HEK293 (cell line): Measurements from ENCODE around the gene KLC1.
A peak's percentile ranks its signal among the peaks of the same experiment; 100 is the strongest.

ENCODE experiments used
- CTCF ChIA-PET: fragments of 350-600 bp; formaldehyde crosslinking; extraction: SDS; loops from one replicate; lab custom pipeline; 2021; ENCODE audit warnings: antibody characterized with exemption; lab: Yijun Ruan, JAX
- POLR2A ChIA-PET: fragments of 300-600 bp; formaldehyde crosslinking; extraction: SDS; loops from one replicate; lab custom pipeline; 2020; ENCODE audit warnings: antibody characterized with exemption, inconsistent platforms; lab: Yijun Ruan, JAX
- H3K27ac ChIP-seq: fragments of 200-500 bp; sonication (Bioruptor generic); 2 replicates; pipeline ENCODE4 v1.5.1; 2014; ENCODE audit warnings: low read depth, low read length, control low read depth, inconsistent platforms; ENCODE audit errors: extremely low read depth
- H3K36me3 ChIP-seq, 2 experiments: fragments of 200-500 bp in 1 of 2; sonication (Bioruptor generic) in 1 of 2; 1 replicate in 1 of 2; 2 replicates in 1 of 2; pipeline ENCODE4 v1.5.1; 2014 to 2017; ENCODE audit warnings: inconsistent platforms in 2 of 2, low read length in 2 of 2; ENCODE audit not compliant: control insufficient read depth in 2 of 2, insufficient read depth in 1 of 2
- H3K4me1 ChIP-seq: fragments of 200-500 bp; sonication (Bioruptor generic); 2 replicates; pipeline ENCODE4 v1.5.1; 2014; ENCODE audit warnings: mild to moderate bottlenecking, low read length, inconsistent platforms; ENCODE audit not compliant: control insufficient read depth, insufficient read depth
- H3K4me3 ChIP-seq: 2 replicates; pipeline ENCODE4 v1.5.1; 2011; ENCODE audit warnings: low read depth, mild to moderate bottlenecking, control low read depth, low read length, moderate library complexity
- H3K9me3 ChIP-seq: fragments of 200-500 bp; sonication (Bioruptor generic); 2 replicates; pipeline ENCODE4 v1.5.1; 2014; ENCODE audit warnings: low read depth, low read length, inconsistent platforms; ENCODE audit not compliant: control insufficient read depth, insufficient read depth
- ELK4 ChIP-seq: IDR thresholded peaks from 2 replicates; pipeline ENCODE4 v1.6.1; 2011; ENCODE audit warnings: mild to moderate bottlenecking, low read depth, low read length, borderline replicate concordance
- MZF1 ChIP-seq: fragments of 450-650 bp; formaldehyde crosslinking; IDR thresholded peaks from 2 replicates; pipeline ENCODE4 v1.5.1; 2017; ENCODE audit warnings: missing biosample characterization, missing genetic modification characterization, borderline replicate concordance
- PATZ1 ChIP-seq: fragments of 450-650 bp; formaldehyde crosslinking; IDR thresholded peaks from 2 replicates; pipeline ENCODE4 v1.5.1; 2016; ENCODE audit warnings: missing biosample characterization, missing genetic modification characterization
- ZBTB10 ChIP-seq: fragments of 450-650 bp; formaldehyde crosslinking; IDR thresholded peaks from 2 replicates; pipeline ENCODE4 v1.5.1; 2016; ENCODE audit warnings: missing biosample characterization, missing genetic modification characterization
- ZBTB7A ChIP-seq: fragments of 450-650 bp; formaldehyde crosslinking; IDR thresholded peaks from 2 replicates; pipeline ENCODE4 v1.5.1; 2016; ENCODE audit warnings: low read depth, missing biosample characterization, missing genetic modification characterization
- ZNF10 ChIP-seq: fragments of 450-650 bp; formaldehyde crosslinking; IDR thresholded peaks from 2 replicates; pipeline ENCODE4 v1.5.1; 2017; ENCODE audit warnings: missing biosample characterization, missing genetic modification characterization
- ZNF132 ChIP-seq: fragments of 450-650 bp; formaldehyde crosslinking; IDR thresholded peaks from 2 replicates; pipeline ENCODE4 v1.5.1; 2017; ENCODE audit warnings: missing biosample characterization, missing genetic modification characterization, borderline replicate concordance
- ZNF138 ChIP-seq: fragments of 450-650 bp; formaldehyde crosslinking; IDR thresholded peaks from 2 replicates; pipeline ENCODE4 v1.5.1; 2016; ENCODE audit warnings: missing biosample characterization, missing genetic modification characterization, borderline replicate concordance
- ZNF18 ChIP-seq: fragments of 450-650 bp; formaldehyde crosslinking; IDR thresholded peaks from 2 replicates; pipeline ENCODE4 v1.5.1; 2016; ENCODE audit warnings: missing biosample characterization, missing genetic modification characterization
- ZNF214 ChIP-seq: fragments of 450-650 bp; formaldehyde crosslinking; IDR thresholded peaks from 2 replicates; pipeline ENCODE4 v1.5.1; 2017; ENCODE audit warnings: missing biosample characterization, mild to moderate bottlenecking, missing genetic modification characterization, borderline replicate concordance
- ZNF221 ChIP-seq: fragments of 450-650 bp; formaldehyde crosslinking; IDR thresholded peaks from 2 replicates; pipeline ENCODE4 v1.5.1; 2017; ENCODE audit warnings: missing biosample characterization, missing genetic modification characterization, borderline replicate concordance
- ZNF423 ChIP-seq: fragments of 450-650 bp; formaldehyde crosslinking; IDR thresholded peaks from 2 replicates; pipeline ENCODE4 v1.5.1; 2016; ENCODE audit warnings: missing biosample characterization, missing genetic modification characterization
- ZNF433 ChIP-seq: fragments of 450-650 bp; formaldehyde crosslinking; IDR thresholded peaks from 2 replicates; pipeline ENCODE4 v1.5.1; 2016; ENCODE audit warnings: missing biosample characterization, missing genetic modification characterization, low read depth
- ZNF518A ChIP-seq: fragments of 450-650 bp; formaldehyde crosslinking; conservative IDR thresholded peaks from 2 replicates; pipeline ENCODE4 v1.5.1; 2016; ENCODE audit warnings: low read depth, missing biosample characterization, missing genetic modification characterization
- ZNF600 ChIP-seq: fragments of 450-650 bp; formaldehyde crosslinking; IDR thresholded peaks from 2 replicates; pipeline ENCODE4 v1.5.1; 2016; ENCODE audit warnings: missing biosample characterization, missing genetic modification characterization
- ZNF658 ChIP-seq: fragments of 450-650 bp; formaldehyde crosslinking; IDR thresholded peaks from 2 replicates; pipeline ENCODE4; 2016; ENCODE audit warnings: missing biosample characterization, missing genetic modification characterization
- ZNF660 ChIP-seq: fragments of 450-650 bp; IDR thresholded peaks from 2 replicates; pipeline ENCODE4 v1.5.1; 2018; ENCODE audit warnings: missing biosample characterization, mild to moderate bottlenecking, missing genetic modification characterization
- ZNF670 ChIP-seq: fragments of 450-650 bp; formaldehyde crosslinking; IDR thresholded peaks from 2 replicates; pipeline ENCODE4 v1.5.1; 2016; ENCODE audit warnings: missing biosample characterization, missing genetic modification characterization, low read depth
- ZNF701 ChIP-seq: fragments of 450-650 bp; formaldehyde crosslinking; IDR thresholded peaks from 2 replicates; pipeline ENCODE4 v1.5.1; 2016; ENCODE audit warnings: missing biosample characterization, missing genetic modification characterization

KLC1 gene

GRCh38 chr14:103703433-103704385 lies 74.7 kb downstream of the KLC1 start:
- Histone ChIP-seq H3K36me3 (peaks cover 7 to 95% of the 10 kb centered on the region in 2 experiments), H3K4me3 (no peak overlapping the region), H3K27ac (no peak overlapping the region), H3K9me3 (no peaks in the 10 kb centered on the region), H3K4me1 (no peaks in the 10 kb centered on the region)
- ChIA-PET CTCF (interaction anchor here (0.6 kb wide), 1 partner anchor 8 kb away, joined by 4 read pairs; no protein-coding TSS in a partner anchor), POLR2A (interaction anchor here (6.4 kb wide), 1 partner anchor 11 kb away, joined by 31 read pairs; the partner anchor contains the start of genes XRCC3 and ZFYVE21)
- TF ChIP-seq ZNF518A (tag by site-specific recombination) (no peak), ZBTB7A (no peak), ZNF600 (tag by site-specific recombination) (peak; percentile 78)

- Histone ChIP-seq H3K4me3 (no peak overlapping the region), H3K27ac (0 out of 2 replicates have a peak overlapping the region, but pooled peaks have one; percentile 6), H3K4me1 (no peaks in the 10 kb centered on the region), H3K36me3 (peaks cover 7 to 95% of the 10 kb centered on the region in 2 experiments), H3K9me3 (no peaks in the 10 kb centered on the region)
- ChIA-PET CTCF (no interaction called here), POLR2A (interaction anchor here (1.4 kb wide), 1 partner anchor 11 kb away, joined by 4 read pairs; the partner anchor contains the start of gene ZFYVE21)
- no peak for TF ChIP-seq ELK4
- no peak for TF ChIP-seq ZNF658 (tag by site-specific recombination)
- TF ChIP-seq MZF1 (tag by site-specific recombination): no peak
- no peak for TF ChIP-seq ZNF221 (tag by site-specific recombination)
- no peak for TF ChIP-seq ZNF670 (tag by site-specific recombination)
- no peak for TF ChIP-seq ZNF214 (tag by site-specific recombination)
- no peak for TF ChIP-seq ZNF423 (tag by site-specific recombination)
- TF ChIP-seq ZNF138 (tag by site-specific recombination): no peak
- TF ChIP-seq ZNF132 (tag by site-specific recombination): no peak
- no peak for TF ChIP-seq ZNF660 (tag by site-specific recombination)
- no peak for TF ChIP-seq ZNF701 (tag by site-specific recombination)
- TF ChIP-seq PATZ1 (tag by site-specific recombination): no peak
- TF ChIP-seq ZNF10 (tag by site-specific recombination): no peak
- TF ChIP-seq ZNF433 (tag by site-specific recombination): no peak
- TF ChIP-seq ZBTB7A: no peak
- no peak for TF ChIP-seq ZNF18 (tag by site-specific recombination)
- TF ChIP-seq ZBTB10 (tag by site-specific recombination): no peak
Observed at GRCh38 chr14:103704708-103705107, 75.7 kb downstream of the KLC1 start.
